Keratinocyte (primary cell): Measurements from ENCODE around the gene CCDC61.

Experiments
- EZH2 ChIP-seq: IDR thresholded peaks from one replicate; pipeline ENCODE4 v1.6.1; 2012; ENCODE audit warnings: inconsistent platforms, mild to moderate bottlenecking, low read length, moderate library complexity
- TF ChIP-seq, protein P1 (sequence below), 3 experiments: IDR thresholded peaks in 1 of 3; conservative IDR thresholded peaks in 1 of 3; optimal IDR thresholded peaks in 1 of 3; 2 replicates in 2 of 3; 3 replicates in 1 of 3; pipeline versions ENCODE3 to v1.5.1; 2011; ENCODE audit warnings: low read length in 3 of 3, mild to moderate bottlenecking in 3 of 3, moderate library complexity in 2 of 3, control low read depth in 1 of 3, inconsistent platforms in 1 of 3; ENCODE audit not compliant: insufficient read depth in 2 of 3; ENCODE audit errors: extremely low read depth in 1 of 3

DNA sequence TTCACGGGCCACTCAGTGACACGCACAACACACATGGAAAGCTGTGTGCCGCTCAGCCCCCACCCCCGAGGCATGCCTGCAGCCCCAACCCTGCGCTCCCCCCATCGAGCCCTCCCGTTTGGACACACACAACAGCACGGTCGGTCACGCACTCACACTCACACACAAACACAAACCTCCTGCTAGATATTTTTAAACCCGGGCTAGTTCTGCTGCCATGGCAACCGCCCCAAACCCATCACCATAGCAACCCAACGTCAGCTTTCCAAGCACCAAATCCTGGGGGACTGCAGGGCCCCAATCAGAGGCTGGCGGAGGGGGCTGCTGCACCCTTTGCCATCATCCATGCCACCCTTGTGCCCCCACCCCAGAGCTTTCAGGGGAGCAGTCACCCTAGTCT lies 19.1 kb upstream of the CCDC61 start:
- TF ChIP-seq, protein P1, sequence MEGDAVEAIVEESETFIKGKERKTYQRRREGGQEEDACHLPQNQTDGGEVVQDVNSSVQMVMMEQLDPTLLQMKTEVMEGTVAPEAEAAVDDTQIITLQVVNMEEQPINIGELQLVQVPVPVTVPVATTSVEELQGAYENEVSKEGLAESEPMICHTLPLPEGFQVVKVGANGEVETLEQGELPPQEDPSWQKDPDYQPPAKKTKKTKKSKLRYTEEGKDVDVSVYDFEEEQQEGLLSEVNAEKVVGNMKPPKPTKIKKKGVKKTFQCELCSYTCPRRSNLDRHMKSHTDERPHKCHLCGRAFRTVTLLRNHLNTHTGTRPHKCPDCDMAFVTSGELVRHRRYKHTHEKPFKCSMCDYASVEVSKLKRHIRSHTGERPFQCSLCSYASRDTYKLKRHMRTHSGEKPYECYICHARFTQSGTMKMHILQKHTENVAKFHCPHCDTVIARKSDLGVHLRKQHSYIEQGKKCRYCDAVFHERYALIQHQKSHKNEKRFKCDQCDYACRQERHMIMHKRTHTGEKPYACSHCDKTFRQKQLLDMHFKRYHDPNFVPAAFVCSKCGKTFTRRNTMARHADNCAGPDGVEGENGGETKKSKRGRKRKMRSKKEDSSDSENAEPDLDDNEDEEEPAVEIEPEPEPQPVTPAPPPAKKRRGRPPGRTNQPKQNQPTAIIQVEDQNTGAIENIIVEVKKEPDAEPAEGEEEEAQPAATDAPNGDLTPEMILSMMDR (optimal IDR thresholded peaks at IDR 0.05 in 1 of 3, IDR thresholded peaks at IDR 0.05 in 1 of 3, conservative IDR thresholded peaks at IDR 0.05 in 1 of 3; ENCODE audit: extremely low read depth in 1 of 3, insufficient read depth in 2 of 3, low read length in 3 of 3): no peak
- no peak for TF ChIP-seq EZH2
